GM19324 (cell line): ENCODE results near the gene RHBDL3.
"Not testable (repeated sequence)": the region's sequence is repeated elsewhere in the genome, so short reads cannot be mapped to it uniquely, and the experiment has no call there.

Experiments used
- ATAC-seq: cut with Tn5 transposase; IDR thresholded peaks from one replicate; pipeline ENCODE4 v1.9.1; 2021; ENCODE audit warnings: mild to moderate bottlenecking, moderate library complexity; ENCODE audit not compliant: unreplicated experiment, low FRiP score

The RHBDL3 gene

GRCh38 chr17:32352734-32353133 is 87.1 kb downstream of the RHBDL3 start:
- not testable (repeated sequence) for ATAC-seq

GRCh38 chr17:32355649-32356377 is 90.2 kb downstream of the RHBDL3 start:
- ATAC-seq = no peak

GRCh38 chr17:32356378-32356743 is 90.7 kb downstream of the RHBDL3 start:
- ATAC-seq = no peak

GRCh38 chr17:32356750-32357149 is 91.1 kb downstream of the RHBDL3 start:
- ATAC-seq = no peak

GRCh38 chr17:32357615-32358014 is 92.0 kb downstream of the RHBDL3 start:
- ATAC-seq = no peak

GRCh38 chr17:32361270-32361669 is 95.6 kb downstream of the RHBDL3 start:
- no peak for ATAC-seq

GRCh38 chr17:32370426-32370825 is 104.8 kb downstream of the RHBDL3 start:
- ATAC-seq = no peak
